NCI-H748 treated with DMSO at 0.1 percent for 48 hours (cell line): Measurements from ENCODE around the gene CD40.

ENCODE experiments used
- DNase-seq: peaks from one replicate; lab custom pipeline; 2025; lab: John Stamatoyannopoulos, UW

The CD40 gene

GRCh38 chr20:46150943-46151342, 32.8 kb downstream of the CD40 start:
- DNase-seq = no peak

GRCh38 chr20:46151936-46152335, 33.8 kb downstream of the CD40 start:
- DNase-seq = no peak

DNA sequence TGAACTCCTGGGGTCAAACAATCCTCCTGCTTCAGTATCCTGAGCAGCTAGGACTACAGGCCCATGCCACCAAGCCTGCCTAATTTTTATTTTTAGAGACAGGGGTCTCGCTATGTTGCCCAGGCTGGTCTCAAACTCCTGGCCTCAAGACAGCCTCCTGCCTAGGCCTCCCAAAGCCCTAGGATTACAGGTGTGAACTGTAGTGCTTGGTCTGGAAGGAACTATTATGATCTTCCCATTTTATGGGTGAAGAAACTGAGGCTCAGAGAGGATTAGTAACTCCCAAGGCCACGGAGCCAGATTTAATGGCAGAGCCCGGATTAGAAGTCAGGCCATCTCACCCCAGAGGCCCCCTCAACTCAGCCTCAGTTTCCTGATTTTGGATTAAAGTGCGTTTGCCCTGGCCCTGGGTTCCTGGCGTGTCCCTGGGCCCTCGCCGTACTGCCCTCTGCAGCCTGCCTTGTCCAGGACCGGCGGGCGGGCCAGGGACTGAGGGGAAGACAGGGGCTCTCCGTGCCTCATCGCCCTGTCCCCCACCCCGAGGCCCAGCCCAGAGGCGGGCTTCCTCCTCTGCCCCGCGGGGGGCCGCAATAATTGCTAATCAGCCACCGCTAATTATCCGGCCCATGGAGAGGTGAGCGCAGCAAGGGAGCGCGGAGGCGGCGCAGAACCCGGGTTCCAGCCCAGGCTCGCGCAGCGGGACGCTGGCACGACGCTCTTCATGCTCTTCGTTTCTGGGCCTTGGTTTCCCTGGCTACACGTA, 34.9 kb downstream of the CD40 start:
- DNase-seq = no peak

DNA sequence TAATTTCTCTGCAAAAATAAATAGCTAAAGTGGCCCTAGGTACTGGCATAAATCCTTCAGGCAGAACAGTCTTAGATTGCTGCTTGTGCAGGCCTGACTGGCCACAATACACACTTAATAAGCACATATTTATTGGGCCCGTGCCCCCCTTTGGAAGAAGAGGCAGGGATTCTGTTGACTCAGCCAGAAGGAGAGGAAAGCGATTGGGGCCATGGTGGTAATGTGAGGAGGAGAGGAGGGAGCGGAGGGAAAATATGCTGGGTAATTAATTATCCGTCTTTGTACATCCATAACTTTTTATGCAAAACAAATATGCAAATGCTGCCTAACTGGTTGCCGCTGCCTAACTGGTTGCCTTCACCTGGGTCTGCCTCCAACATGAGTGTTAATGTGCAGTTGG, 36.2 kb downstream of the CD40 start:
- DNase-seq = no peak

GRCh38 chr20:46154796-46155195, 36.7 kb downstream of the CD40 start:
- DNase-seq = no peak

DNA sequence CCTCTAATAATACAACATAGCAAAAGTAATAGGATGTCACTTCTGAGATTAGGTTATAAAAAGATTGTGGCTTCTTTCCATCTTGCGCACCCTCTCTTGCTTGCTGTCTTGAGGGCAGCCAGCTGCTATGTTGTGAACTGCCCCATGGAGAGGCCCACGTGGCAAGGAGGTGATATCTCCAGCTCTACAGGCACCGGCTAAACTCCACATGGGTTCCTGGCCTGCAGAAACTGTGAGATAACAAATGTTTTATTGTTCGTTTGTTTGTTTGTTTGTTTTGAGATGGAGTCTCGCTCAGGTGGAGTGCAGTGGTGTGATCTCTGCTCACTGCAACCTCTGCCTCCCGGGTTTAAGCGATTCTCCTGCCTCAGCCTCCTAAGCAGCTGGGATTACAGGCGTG, 38.0 kb downstream of the CD40 start:
- no peak for DNase-seq

DNA sequence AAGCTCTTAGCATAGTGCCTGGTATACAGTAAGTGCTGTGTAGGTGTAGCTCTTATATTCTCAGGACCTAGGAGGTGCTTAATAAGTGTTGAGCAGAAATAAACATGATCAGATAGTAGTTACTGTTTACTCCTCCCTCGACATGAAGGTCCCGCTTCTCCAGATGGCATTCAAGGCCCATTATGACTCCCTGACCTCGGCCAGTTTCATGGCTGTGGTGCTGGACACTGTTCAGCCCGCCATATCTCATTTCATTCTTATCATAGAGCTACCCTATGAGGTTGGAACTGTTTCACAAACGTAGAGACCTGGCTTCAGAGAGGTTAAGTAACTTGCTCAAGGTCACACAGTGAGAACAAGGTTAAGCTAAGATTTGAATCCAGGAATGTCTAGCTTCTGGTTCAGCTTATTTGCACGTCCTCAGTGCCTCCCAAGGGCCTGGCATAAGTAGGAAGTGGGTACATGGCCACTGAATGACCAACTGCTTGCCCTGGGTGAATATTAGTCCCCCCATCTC, 39.0 kb downstream of the CD40 start:
- DNase-seq = no peak

- no peak for DNase-seq
Observed at GRCh38 chr20:46157625-46158024, 39.5 kb downstream of the CD40 start.

DNA sequence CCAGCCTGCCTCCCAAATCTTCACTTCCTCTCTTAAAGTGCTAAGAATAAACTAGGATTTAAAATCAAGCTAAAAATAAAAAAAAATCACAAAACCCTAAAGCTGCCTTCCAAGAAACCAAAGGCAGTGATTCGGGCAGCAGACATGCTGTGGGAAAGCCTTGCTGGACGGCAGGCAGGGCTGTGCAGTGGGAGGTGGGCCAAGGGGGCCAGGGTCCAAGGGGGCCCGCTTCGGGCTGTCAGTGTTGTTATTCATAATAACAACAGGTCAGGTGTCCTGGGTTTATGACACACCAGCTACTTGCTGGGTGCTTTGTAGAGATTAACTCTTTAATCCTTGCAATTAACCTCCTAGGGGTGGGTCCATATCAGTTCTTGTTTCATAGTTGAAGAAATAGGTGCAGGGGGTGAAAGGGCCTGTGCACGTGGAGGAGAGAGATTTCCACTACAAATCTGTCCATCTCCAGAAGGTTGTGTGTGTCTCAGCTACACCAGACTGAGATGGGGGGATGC, 40.4 kb downstream of the CD40 start:
- no peak for DNase-seq

DNA sequence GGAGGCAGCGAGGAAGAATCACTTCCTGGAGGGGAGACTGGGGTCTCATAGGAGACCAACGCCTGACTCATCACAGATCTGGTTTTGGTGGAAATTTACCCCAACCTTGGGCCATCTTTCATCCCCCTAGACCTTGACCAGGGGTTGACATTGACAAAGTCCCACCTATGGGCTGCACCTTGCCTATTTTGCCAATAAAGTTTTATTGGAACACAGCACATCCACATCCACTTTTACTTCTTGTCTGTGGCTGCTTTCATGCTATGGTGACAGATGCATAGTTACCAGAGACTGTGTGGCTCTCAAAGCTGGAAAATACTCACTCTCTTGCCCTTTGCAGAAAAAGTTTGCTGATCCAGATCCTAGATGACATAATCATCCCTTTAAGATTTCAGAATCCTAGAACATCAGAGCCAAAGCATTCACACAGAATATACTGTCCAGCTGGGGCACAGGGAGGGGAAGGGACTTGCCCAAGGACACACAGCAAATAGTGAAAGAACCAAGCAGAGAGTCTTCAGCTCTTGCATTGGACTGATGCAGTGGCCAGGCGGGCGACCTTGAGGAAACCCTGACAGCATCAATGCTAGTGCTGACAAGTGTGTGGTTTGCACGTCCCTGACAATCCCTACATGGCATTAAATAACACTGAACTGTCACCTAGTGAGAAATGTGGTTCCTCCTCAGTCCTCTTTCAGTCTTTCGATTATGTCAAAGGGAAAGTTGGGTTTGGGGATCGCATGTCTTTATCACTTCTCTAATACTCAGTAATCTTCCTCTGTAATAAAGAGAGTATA, 41.2 kb downstream of the CD40 start:
- no peak for DNase-seq

DNA sequence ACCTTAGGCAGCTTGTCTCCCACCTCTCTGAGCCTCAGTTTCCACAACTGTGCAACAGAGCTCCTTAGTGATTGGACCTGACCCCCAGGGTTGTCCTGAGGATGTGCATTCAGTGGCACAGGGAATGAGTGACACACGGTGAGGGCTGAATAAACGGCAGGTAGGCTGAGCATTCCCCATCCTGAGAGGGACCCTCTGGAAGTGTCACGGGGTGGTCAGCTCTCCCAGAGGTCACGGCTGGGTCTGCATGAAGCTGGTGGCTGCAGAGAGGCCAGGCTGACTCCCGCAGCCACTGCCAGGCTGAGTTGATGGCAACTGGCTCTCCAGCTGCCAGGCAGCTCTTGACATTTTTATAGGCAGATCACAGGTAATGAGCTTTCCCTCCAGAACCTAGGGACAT, 42.5 kb downstream of the CD40 start:
- no peak for DNase-seq

DNA sequence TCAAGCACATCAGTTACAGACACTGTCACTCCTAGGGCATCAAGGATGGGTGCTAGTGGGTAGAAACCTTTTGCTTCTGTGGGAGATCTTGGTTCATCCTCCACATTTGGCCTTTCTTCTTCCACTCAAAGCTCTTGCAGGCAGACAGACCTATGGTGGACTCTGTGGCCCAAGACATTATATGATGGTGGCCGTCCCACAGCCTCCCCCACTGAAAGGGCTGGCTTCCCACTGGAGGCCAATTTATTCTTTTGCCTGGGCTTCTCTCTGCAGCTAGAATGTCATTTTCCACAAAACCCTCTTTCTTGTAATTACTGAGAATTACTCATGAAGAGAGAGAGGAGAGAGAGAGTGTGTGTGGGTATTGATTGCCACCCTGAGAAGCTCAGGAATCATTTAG, 43.8 kb downstream of the CD40 start:
- DNase-seq = no peak

GRCh38 chr20:46164254-46164653, 46.1 kb downstream of the CD40 start:
- no peak for DNase-seq

DNA sequence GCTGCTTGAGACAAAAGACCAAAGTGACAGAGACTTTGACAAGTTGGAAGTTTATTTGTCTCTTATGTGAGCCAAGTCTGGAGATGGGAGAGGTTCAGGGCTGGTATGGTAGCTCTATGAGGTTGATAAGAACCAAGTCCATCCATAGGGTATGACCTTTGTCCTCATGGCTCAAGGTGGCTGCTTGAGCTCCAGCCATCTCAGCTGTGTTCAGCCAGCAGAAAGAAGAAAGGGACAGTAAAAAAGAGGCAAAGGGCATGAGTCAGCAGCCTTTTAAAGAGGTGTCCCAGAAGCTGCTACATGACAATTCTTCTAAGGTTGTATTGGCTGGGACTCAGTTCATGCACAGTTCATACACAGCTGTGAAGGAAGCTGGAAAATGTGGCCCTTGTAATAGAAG, 49.0 kb downstream of the CD40 start:
- DNase-seq = no peak

GRCh38 chr20:46168438-46168837, 50.3 kb downstream of the CD40 start:
- DNase-seq = no peak

GRCh38 chr20:46169245-46170171, 51.4 kb downstream of the CD40 start:
- no peak for DNase-seq

- no peak for DNase-seq
Observed at GRCh38 chr20:46171476-46171875, 53.4 kb downstream of the CD40 start.

DNA sequence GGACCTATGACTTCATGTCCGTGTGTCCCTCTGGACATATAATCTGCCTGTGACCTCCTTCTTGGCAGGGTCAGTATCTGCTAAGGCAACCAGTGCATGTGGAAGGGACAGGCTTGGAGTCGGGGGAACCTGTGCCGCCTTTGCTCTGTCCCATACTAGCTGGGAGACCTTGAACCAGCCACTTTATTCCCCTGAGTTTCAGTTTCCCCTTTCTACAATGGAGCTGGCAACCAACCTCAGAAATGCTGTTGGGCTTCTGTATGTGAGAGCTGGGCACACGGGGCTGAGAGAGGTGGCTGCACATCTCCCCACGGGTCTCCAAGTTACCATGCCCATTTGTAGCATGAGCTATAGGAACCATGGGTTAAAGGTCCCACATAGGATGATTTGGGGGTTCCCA, 53.8 kb downstream of the CD40 start:
- no peak for DNase-seq

- no peak for DNase-seq
Observed at GRCh38 chr20:46172455-46172854, 54.3 kb downstream of the CD40 start.

- DNase-seq = no peak
Observed at GRCh38 chr20:46172961-46173536, 54.9 kb downstream of the CD40 start.

DNA sequence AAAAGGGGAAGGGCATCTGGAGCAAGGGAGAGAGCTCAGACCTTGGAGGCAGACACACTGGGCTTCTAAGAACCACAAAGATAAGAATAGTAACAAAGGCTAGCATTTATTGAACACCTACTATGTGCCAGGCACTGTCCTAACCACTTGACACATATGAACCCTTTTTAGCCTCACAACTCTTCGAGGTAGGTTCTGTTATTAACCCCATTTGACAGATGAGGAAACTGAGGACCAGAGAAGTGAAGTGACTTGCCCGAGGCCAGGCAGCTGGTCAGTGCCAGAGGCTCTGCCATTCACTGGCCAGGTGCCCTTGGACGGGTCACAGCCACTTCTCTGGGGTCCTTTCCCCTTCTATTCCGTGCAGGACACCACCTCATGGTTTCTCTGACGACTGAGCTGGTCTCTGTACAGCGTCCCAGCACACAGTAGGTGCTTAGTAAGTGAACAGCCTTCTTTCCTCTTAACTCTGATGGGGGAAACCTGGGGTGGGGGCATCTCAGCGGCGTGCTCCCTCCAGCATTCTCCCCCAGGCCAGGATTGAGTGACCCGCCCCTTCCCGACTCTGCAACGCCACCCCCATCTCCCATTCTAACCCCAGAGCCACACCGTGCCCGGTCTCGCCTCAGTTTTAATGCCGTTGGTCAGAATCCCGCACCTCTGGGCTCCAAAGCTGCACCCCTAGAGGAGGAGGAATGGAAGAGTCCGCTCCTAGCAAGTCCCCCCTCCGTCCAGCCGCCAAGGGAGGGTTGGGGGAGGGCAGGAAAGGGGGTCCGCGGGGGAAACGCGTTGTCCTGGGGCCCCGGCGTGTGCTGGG, 55.7 kb downstream of the CD40 start:
- DNase-seq = no peak
